HepG2 (cell line): ENCODE data around the gene STARD5.

Experiments
- CHD2 ChIP-seq: IDR thresholded peaks from 2 replicates; pipeline ENCODE4 v1.6.1; 2011; ENCODE audit warnings: low read depth, low read length, improper control_type of control experiment
- CTCF ChIP-seq: sonication (generic); formaldehyde crosslinking; IDR thresholded peaks from 2 replicates; pipeline ENCODE4 v1.5.0; 2020; ENCODE audit warnings: mild to moderate bottlenecking, missing genetic modification reagents, moderate library complexity
- HOMEZ ChIP-seq: IDR thresholded peaks from 2 replicates; pipeline ENCODE4 v1.6.1; 2016; ENCODE audit warnings: low read depth
- JUN ChIP-seq: sonication (generic); formaldehyde crosslinking; IDR thresholded peaks from 2 replicates; pipeline ENCODE4 v1.4.0; 2020; ENCODE audit warnings: mild to moderate bottlenecking, missing genetic modification reagents
- POLR2A ChIP-seq, 2 experiments: IDR thresholded peaks; 2 replicates each; pipeline ENCODE4 v1.6.1; 2011; ENCODE audit warnings: low read depth in 2 of 2, low read length in 2 of 2, mild to moderate bottlenecking in 1 of 2, moderate library complexity in 1 of 2; ENCODE audit not compliant: insufficient read depth in 1 of 2
- SALL2 ChIP-seq: sonication (generic); formaldehyde crosslinking; IDR thresholded peaks from 2 replicates; pipeline ENCODE4 v1.8.1; 2023; ENCODE audit warnings: mild to moderate bottlenecking, missing genetic modification reagents, inconsistent platforms
- SRSF9 ChIP-seq: fragments of 200-400 bp; formaldehyde crosslinking; IDR thresholded peaks from 2 replicates; pipeline ENCODE4 v1.6.1; 2018; ENCODE audit warnings: borderline replicate concordance, mild to moderate bottlenecking, low read depth, low read length; ENCODE audit not compliant: insufficient read depth, poor library complexity, severe bottlenecking

GRCh38 chr15:81261172-81261811 lies 62.6 kb downstream of the STARD5 start:
- TF ChIP-seq JUN (CRISPR knock-in tag) (no peak), SRSF9 (no peak), POLR2A (IDR thresholded peaks at IDR 0.05; ENCODE audit: insufficient read depth in 1 of 2, low read depth in 2 of 2, low read length in 2 of 2) (no peak), SALL2 (CRISPR knock-in tag) (no peak), CTCF (CRISPR knock-in tag) (no peak), HOMEZ (CRISPR knock-in tag) (no peak), CHD2 (no peak)
